Measurements from ENCODE around the gene CDH26.

The CDH26 gene

GRCh38 chr20:60010689-60011458 is 52.7 kb downstream of the CDH26 start:
- DNase-seq (ENCODE audit: low read depth in 1 of 2, low spot score in 1 of 2), result no peak

DNA sequence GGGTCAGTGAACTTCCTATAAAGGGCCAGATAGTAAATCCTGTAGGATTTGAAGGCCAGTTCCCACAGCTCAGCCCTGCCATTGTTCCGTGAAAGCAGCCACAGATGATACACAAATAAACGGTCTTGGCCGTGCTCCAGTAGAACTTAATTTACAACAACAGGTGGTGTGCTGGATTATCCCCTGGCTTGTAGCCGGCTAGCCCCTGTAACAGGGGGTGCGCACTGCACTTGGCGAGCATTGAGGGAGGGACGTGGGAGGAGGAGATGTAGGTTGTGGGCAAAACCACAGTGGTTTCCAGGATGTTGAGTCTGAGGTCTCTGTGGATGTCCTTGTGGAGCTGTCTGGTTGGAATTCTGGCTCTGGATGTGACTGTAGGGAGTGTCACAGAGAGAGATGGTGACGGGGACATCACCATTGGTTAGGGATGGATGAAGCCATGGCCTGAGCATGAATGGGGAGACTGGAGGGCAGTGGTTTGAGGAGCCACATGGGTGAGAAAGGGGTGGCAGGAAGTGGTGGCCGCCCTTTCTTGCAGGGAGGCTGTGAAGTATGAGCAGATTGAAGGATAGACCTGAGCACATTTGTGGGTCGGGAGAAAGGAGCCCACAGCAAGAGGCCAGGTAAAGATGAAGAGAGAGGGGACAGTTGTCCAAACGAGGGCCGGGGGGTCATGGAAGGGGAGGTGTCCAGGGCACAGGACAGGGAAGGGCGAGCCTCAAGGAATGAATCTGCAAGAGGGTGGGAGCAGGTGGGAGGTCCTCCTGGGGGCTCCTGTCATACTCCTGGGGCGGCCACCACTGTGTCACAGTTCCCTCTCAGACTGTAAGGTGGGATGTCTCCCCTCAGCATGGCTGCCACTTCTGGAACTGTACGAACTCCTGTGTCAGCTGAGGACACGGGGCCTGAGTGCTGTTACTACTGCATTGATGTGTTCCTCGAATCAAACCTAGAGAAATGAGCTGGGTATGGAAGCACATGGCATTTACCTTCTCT is 53.6 kb downstream of the CDH26 start:
- no peak for DNase-seq (ENCODE audit: low read depth in 1 of 2, low spot score in 1 of 2)

DNA sequence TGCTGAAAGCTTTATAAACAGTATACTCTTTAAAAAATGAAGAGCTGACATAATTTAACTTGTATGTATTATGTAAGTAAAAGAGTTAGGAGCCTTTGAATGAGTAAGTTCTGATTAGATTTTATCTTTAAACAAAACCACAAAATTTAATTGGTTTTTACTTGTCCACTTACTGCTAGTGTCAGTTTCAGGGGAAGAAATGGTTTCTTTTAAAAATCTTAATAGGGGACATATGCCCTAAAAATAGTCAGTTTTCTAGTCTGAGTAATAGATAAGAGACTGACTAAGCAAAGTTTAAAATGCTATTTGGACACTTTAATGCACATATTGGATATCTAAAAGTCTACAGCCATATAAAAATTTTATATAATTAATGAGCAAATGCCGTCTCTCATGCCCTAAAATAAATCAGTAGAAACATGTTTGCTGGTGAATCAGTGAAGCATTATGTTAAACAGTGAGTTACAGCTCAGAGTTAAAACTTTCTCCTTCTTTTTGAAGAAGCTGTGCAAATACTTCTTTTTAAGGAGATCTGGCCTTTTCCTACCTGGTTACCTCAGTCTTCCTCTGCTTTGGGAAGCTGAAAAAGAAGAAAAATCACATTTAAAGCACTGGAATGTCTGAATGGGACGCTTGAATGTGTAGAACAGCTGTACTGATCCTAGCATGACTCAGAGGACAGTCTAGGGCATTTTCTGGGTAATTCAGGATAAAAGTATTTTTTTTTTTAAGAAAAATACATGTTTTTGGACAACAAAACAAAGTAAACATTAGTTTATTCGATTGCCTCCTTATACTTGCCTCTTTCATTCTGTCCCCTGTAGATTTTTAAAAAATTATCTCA is 55.3 kb downstream of the CDH26 start:
- no peak for DNase-seq (ENCODE audit: low read depth in 1 of 2, low spot score in 1 of 2)

GRCh38 chr20:60016406-60016805 is 58.2 kb downstream of the CDH26 start:
- DNase-seq (ENCODE audit: low read depth in 1 of 2, low spot score in 1 of 2), result no peak

DNA sequence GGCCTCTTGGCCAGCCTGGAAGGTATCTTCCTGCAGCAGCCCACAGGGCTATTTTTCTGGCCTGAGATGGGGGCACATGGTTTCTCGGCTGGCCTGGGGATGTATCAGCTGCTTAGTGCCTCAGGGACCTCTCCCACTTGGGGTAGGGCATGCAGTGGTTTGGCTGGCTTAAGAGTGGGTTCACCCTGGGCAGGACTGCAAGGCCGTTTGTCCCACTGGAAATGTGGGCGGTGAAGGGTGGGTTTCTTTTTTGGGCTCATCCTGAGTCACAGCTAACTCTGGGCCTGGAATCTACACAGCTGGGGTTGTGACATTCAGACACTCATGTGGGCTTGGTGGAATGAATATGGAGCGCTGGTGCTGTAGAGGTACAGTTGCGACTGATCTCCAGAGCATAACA is 62.0 kb downstream of the CDH26 start:
- DNase-seq (ENCODE audit: low read depth in 1 of 2, low spot score in 1 of 2), result no peak

- no peak for DNase-seq (ENCODE audit: low read depth in 1 of 2, low spot score in 1 of 2)
Measured at GRCh38 chr20:60021104-60021503, 62.9 kb downstream of the CDH26 start.

- DNase-seq (ENCODE audit: low read depth in 1 of 2, low spot score in 1 of 2), result no peak
Measured at GRCh38 chr20:60022849-60023248, 64.6 kb downstream of the CDH26 start.

DNA sequence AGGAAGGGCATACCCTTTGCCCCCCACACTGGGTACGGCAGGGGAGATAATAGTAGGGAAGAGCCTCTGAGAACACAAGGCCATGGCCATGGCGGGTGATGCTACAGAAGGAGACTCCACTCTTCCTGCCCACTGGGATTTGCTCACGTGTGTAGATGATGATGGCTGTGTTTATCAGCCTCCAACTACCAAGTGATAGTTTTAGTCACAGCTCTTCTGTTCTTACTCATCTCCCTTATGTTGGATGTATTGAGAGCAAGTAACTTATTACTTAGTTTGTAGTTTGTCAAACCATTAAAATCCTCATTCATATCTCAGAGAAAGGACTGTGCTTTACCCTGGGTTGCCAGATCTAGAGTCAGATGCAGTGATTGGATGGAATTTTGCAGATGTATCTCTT is 66.0 kb downstream of the CDH26 start:
- no peak for DNase-seq (ENCODE audit: low read depth in 1 of 2, low spot score in 1 of 2)

DNA sequence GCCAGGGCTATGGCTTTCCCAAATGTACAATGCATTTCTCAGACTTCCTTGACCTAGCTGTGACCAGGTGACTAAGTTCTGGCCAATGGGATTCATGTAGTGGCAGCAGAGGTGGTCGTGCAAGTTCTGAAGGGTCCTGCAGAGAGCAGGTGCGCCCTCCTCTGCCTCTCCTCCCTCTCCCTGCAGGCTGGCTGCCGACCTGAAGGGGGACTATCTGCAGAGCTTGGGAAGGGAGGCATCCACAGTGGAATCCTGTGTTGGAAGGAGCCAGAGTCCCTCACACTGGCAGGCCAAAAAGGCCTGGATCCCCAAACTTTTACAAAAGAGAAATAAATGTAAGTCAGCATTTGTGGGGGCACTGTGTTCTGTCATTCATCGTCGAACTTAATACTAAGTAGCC is 66.6 kb downstream of the CDH26 start:
- DNase-seq (ENCODE audit: low read depth in 1 of 2, low spot score in 1 of 2), result no peak

DNA sequence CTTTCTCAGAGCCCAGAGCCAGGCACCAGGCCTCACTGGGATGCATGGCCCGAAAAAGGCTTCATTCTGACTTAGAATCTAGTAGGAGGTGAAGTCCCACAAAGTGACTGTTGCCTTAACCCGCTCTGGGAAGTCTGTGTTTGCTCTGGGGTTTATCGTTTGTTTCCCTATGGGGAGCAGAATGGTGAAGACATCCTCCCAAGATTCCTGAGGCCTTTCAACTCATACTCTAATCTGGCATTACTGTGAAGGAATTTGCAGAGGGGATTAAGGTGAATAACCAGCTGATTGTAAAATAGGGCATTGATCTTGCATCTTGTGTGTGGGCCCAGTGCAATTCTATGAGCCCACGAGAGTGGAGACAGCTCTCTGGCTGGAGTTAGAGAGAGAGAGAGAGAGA is 67.8 kb downstream of the CDH26 start:
- no peak for DNase-seq (ENCODE audit: low read depth in 1 of 2, low spot score in 1 of 2)

DNA sequence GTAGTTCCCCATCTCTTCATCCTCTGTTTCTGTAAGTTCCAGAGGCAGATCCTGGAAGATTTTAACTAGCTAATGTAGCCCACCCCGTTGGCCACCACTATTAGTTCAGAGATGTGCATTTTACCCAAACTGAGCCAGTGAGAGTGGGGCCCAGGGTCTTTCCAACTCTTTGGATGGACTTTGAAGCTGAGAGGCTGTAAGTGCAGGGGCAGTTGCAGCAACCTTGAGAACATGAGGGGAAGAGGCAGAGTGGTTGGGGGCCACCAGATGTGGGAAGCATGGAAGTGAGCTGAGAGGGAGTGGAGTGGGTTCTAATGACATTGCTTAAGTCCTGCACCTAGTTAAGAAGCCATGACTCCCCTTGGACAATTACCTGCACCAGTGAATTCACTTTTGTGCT is 72.2 kb downstream of the CDH26 start:
- no peak for DNase-seq (ENCODE audit: low read depth in 1 of 2, low spot score in 1 of 2)

GRCh38 chr20:60031107-60031506 is 72.9 kb downstream of the CDH26 start:
- DNase-seq (ENCODE audit: low read depth in 1 of 2, low spot score in 1 of 2), result no peak

- DNase-seq (ENCODE audit: low read depth in 1 of 2, low spot score in 1 of 2), result no peak
Measured at GRCh38 chr20:60034231-60035110, 76.2 kb downstream of the CDH26 start.

- no peak for DNase-seq (ENCODE audit: low read depth in 1 of 2, low spot score in 1 of 2)
Measured at GRCh38 chr20:60035486-60035885, 77.3 kb downstream of the CDH26 start.

DNA sequence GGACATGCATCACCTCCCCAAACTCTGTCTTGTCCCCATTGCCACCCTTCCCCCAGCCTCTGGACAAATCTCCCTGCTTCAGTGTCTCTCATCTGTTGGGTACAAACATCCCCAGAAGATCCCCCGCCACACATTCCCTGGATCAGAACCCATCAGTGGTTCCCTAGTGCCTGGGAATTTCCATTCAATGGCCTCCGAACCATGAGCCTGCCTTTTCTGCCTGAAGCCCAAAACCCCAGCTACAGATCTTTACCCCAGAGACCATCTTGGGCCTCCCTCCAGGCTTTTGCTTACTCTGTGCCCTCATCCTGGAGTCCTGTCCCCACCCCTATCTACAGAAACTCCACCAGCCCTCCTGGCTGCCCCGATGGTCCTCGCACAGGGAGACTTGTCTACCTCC is 78.1 kb downstream of the CDH26 start:
- DNase-seq (ENCODE audit: low read depth in 1 of 2, low spot score in 1 of 2), result no peak

DNA sequence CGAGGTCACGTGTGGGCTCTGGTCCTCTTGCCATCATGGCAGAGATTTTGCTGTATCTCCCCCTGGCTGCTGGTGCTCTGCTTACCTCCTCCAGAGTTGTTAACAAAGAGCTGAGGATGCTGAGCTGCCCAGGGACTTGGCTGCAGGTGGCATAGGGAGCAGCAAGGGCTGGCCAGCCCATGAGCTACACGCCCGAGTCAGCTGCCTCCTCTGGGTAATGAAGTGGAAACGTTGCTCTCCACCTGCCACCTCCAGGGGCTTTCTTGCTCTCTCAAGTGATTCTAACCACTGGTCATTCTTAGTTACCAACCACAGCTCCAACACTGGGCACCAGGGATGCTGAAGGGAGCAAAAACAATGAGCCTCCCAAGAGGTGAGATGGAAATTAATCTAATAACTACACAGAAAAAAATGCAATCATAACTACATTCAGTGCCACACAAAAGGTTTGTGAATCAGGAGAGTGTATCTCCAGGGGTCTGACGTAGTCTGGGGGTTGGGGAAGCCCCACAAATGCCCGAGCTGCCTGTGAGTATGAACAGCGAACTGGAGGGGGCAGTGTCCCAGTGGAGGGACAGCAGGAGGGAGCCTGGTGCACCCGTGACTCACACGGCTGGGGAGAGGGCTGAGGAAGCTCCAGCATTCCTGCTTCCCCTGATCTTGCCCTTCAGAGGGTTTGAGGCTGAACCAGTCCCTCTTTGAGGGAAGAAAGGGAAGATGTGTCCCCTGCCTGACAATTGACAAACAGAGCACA is 78.7 kb downstream of the CDH26 start:
- DNase-seq (ENCODE audit: low read depth in 1 of 2, low spot score in 1 of 2), result no peak

DNA sequence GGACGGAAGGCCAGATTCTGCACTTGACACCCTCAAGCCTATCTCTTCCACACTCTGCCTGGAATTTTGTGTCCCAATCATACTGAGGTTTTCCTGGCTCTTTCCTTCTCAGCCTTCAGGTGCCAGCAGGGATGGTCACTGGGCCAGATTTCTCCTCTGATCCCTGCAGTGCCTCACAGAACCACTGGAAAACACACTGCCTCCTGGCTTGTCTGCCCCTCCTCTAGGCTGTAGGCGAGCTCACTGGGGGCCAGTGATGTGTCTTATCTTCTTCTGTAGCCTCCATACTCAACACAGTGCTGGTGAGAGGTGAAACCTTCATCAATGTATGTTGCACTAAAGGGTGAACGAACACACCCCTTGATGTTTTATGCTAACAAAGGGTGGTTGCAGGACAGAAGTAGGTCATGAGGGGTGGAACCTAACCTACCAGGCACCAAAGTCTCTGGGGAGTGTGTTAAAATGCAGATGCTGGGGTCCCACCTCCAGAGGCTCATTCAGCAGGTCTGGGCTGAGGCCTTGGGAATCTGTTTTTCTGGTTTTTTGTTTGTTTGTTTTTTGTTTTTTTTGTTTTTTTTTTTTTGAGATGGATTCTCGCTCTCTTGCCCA is 80.3 kb downstream of the CDH26 start:
- DNase-seq (ENCODE audit: low read depth in 1 of 2, low spot score in 1 of 2), result no peak

- no peak for DNase-seq (ENCODE audit: low read depth in 1 of 2, low spot score in 1 of 2)
Measured at GRCh38 chr20:60039526-60039925, 81.3 kb downstream of the CDH26 start.

DNA sequence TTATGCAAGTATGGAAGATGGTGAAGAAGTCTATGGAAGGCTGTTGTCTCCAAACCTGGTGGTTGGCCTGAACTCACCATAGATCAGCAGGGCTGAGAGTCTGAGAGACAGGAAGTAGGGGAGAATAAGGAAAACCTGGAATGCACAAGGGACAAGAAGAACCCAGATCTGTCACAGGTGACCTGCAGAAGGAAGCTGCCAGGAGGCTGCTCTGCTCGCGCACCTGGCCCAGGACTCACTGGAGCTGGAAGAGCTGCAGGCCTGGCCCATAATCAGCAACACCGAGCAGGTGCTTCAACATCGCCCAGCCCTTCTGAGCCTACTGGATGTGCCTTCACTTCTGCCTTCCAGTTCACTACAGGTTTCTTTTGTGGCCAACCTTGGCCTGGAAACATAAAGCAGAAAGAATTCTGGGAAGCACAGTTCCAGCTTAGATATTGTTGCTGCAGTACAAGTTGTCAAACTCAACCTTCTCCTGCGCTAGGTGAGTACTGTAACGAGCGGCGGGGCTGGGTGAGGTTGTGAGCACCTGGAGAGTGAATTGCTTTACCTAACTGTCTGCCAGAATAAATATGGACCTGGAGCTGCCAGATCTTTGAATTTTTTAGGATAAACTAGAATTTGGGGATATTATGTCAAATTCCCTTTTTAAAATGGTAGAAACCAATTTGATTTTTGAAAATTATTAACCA is 82.4 kb downstream of the CDH26 start:
- DNase-seq (ENCODE audit: low read depth in 1 of 2, low spot score in 1 of 2), result no peak

Measured in activated CD4-positive, alpha-beta T cell treated with anti-CD3 and anti-CD28 coated beads, Interleukin-2, amount 50 U/mL, for 24 hours (primary cell).